Neural progenitor cell (in vitro differentiated cells): ENCODE results near the gene FAM229A.

Experiments used
- CTCF ChIP-seq: fragments of 200-600 bp; sonication (generic); IDR thresholded peaks from 2 replicates; pipeline ENCODE4 v1.5.1; 2017; ENCODE audit warnings: antibody characterized with exemption, mild to moderate bottlenecking
- EZH2 ChIP-seq: fragments of 200-600 bp; sonication (generic); IDR thresholded peaks from 2 replicates; pipeline ENCODE4 v1.6.1; 2017; ENCODE audit warnings: antibody characterized with exemption, mild to moderate bottlenecking, moderate library complexity
- EZH2phosphoT487 ChIP-seq: fragments of 200-600 bp; sonication (generic); IDR thresholded peaks from 2 replicates; pipeline ENCODE4 v1.6.1; 2017; ENCODE audit warnings: antibody characterized with exemption

DNA sequence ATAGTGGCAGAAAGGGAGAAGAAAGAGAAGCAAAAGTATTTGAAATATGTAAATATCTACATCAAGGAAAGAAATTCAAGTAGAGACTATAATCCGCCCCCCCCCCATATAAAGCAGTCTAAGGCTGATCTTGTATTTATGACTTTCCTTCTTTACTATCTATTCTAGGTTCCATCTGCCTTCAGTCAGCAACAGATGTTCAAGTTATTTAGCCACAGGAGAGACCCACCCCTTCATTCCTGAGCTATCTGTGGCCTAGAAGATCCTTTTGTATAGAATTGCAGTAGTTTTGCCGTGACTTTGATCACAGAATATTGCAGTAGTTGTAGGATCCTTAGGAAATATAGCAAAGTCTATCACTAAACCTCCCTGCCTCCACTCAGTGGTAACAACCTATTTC lies 42.7 kb upstream of the FAM229A start:
- TF ChIP-seq CTCF (no peak), EZH2 (no peak), EZH2phosphoT487 (no peak)
